Measurements from ENCODE around the gene CHP1. TPM values are rescaled to one million over a fixed set of nuclear protein-coding genes. Genes with fewer than 3 reads are reported as not detected.
"Not testable (repeated sequence)": the region's sequence is repeated elsewhere in the genome, so short reads cannot be mapped to it uniquely, and the experiment has no call there.

CHP1 gene
- total RNA-seq, 2 donors from 2014 or later, result 85.0 to 86.1 TPM

GRCh38 chr15:41235929-41236328 is 4.9 kb downstream of the CHP1 start:
- Histone ChIP-seq H3K4me1 (ENCODE audit: control insufficient read depth, insufficient read depth, low read length) (no peaks in the 10 kb centered on the region), H3K9me3 (ENCODE audit: control insufficient read depth, low read length) (no peaks in the 10 kb centered on the region), H3K4me3 (ENCODE audit: low read length) (no peak overlapping the region), H3K27ac (ENCODE audit: low read depth, low read length) (no peak overlapping the region), H3K36me3 (ENCODE audit: control insufficient read depth, insufficient read depth, low read length) (peaks cover 8% of the 10 kb centered on the region), H3K9ac (ENCODE audit: extremely low read depth, low read length, poor library complexity, severe bottlenecking) (no peak overlapping the region), H3K27me3 (ENCODE audit: control insufficient read depth, insufficient read depth, low read length, poor library complexity, severe bottlenecking) (no peaks in the 10 kb centered on the region)
- DNase-seq, result no peak
- H3K36me3 Mint-ChIP-seq (ENCODE audit: low read depth), result peaks cover 3% of the 10 kb centered on the region
- no peaks in the 10 kb centered on the region for H3K9me3 Mint-ChIP-seq
- H3K4me3 Mint-ChIP-seq, result no peak overlapping the region
- peaks cover 12% of the 10 kb centered on the region for H3K4me1 Mint-ChIP-seq
- TF ChIP-seq, protein P1, sequence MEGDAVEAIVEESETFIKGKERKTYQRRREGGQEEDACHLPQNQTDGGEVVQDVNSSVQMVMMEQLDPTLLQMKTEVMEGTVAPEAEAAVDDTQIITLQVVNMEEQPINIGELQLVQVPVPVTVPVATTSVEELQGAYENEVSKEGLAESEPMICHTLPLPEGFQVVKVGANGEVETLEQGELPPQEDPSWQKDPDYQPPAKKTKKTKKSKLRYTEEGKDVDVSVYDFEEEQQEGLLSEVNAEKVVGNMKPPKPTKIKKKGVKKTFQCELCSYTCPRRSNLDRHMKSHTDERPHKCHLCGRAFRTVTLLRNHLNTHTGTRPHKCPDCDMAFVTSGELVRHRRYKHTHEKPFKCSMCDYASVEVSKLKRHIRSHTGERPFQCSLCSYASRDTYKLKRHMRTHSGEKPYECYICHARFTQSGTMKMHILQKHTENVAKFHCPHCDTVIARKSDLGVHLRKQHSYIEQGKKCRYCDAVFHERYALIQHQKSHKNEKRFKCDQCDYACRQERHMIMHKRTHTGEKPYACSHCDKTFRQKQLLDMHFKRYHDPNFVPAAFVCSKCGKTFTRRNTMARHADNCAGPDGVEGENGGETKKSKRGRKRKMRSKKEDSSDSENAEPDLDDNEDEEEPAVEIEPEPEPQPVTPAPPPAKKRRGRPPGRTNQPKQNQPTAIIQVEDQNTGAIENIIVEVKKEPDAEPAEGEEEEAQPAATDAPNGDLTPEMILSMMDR (conservative IDR thresholded peaks at IDR 0.05), result no peak
- H3K27ac Mint-ChIP-seq, result no peak overlapping the region
- H3K27me3 Mint-ChIP-seq (ENCODE audit: insufficient read depth), result no peaks in the 10 kb centered on the region

DNA sequence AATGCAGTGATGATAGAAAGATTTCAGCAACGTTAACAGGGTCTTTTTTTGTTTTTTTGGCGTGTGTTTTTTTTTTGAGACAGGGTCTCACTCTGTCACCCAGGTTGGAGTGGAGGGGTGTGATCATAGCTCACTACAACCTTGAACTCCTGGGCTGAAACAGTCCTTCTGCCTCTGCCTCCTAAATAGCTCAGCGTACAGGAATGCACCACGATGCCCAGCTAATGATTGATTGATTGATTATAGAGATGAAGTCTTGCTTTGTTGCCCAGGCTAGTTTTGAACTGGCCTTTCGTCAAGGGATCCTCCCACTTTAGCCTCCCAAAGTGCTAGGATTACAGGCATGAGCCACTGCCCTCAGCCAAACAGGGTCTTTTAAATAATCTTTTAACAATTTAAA is 7.0 kb downstream of the CHP1 start:
- H3K4me3 ChIP-seq (ENCODE audit: low read length), result no peak overlapping the region
- WGBS, 2 experiments (ENCODE audit: insufficient coverage in 1 of 2, insufficient read length in 1 of 2), result 86% methylated on average over 3 of the region's 5 CpGs; no CpG with 5 or more reads in 1 of the 2 experiments
- peaks cover 4% of the 10 kb centered on the region for H3K4me1 Mint-ChIP-seq
- H3K9ac ChIP-seq (ENCODE audit: extremely low read depth, low read length, poor library complexity, severe bottlenecking), result no peak overlapping the region
- no peak for DNase-seq
- H3K9me3 Mint-ChIP-seq, result no peaks in the 10 kb centered on the region
- H3K9me3 ChIP-seq (ENCODE audit: control insufficient read depth, low read length), result no peaks in the 10 kb centered on the region
- H3K36me3 ChIP-seq (ENCODE audit: control insufficient read depth, insufficient read depth, low read length), result peaks cover 19% of the 10 kb centered on the region
- H3K27me3 Mint-ChIP-seq (ENCODE audit: insufficient read depth), result no peaks in the 10 kb centered on the region
- H3K4me1 ChIP-seq (ENCODE audit: control insufficient read depth, insufficient read depth, low read length), result no peaks in the 10 kb centered on the region
- no peak overlapping the region for H3K4me3 Mint-ChIP-seq
- no peaks in the 10 kb centered on the region for H3K27me3 ChIP-seq (ENCODE audit: control insufficient read depth, insufficient read depth, low read length, poor library complexity, severe bottlenecking)
- TF ChIP-seq, protein P1 (conservative IDR thresholded peaks at IDR 0.05), result no peak
- H3K36me3 Mint-ChIP-seq (ENCODE audit: low read depth), result peaks cover 14% of the 10 kb centered on the region
- H3K27ac ChIP-seq (ENCODE audit: low read depth, low read length), result no peak overlapping the region
- peak overlapping the region; percentile 56 for H3K27ac Mint-ChIP-seq

DNA sequence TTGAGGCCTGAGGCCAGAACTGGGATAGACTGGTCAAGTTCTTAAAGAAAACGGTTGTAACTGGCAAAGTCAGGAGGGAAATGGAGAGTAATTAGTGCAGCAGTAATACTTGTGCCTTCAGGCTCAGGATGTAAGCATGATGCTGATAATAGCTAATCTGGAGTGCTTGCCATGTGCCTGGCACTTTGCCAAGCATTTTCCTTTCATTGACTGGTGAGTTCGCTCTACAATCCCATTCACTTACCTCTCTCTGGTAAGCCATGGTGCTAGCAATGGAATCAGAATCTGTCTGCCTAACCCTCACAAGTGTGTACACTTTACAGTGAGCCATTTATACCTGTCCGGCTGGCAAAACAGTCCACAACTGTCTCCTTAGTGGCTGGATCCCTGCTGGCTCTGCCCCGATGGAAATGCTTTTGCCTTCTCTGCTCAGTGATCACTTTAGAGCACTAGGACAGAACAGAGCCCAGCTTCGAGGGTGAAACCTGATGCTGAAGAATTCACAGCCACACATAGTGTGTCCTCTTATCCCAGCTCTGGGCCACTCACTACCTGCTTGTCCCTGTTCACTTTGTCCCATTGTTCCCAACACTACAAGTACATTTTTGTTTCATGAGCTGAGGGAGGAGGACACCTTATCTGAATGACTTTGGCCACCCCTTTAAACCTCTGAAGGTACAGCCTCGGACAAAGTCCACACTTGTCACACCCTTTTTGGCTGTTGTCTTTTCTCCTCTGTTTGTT is 10.3 kb downstream of the CHP1 start:
- DNase-seq, result no peak
- no peak overlapping the region for H3K27ac ChIP-seq (ENCODE audit: low read depth, low read length)
- H3K9ac ChIP-seq (ENCODE audit: extremely low read depth, low read length, poor library complexity, severe bottlenecking), result no peak overlapping the region
- TF ChIP-seq, protein P1 (conservative IDR thresholded peaks at IDR 0.05), result no peak
- peak overlapping the region; percentile 16 for H3K27ac Mint-ChIP-seq
- no peaks in the 10 kb centered on the region for H3K4me1 ChIP-seq (ENCODE audit: control insufficient read depth, insufficient read depth, low read length)
- H3K27me3 ChIP-seq (ENCODE audit: control insufficient read depth, insufficient read depth, low read length, poor library complexity, severe bottlenecking), result no peaks in the 10 kb centered on the region
- H3K4me1 Mint-ChIP-seq, result no peaks in the 10 kb centered on the region
- WGBS, 2 experiments (ENCODE audit: insufficient coverage in 1 of 2, insufficient read length in 1 of 2), result 90 to 94% methylated on average over 6 of the region's 6 CpGs
- no peaks in the 10 kb centered on the region for H3K9me3 ChIP-seq (ENCODE audit: control insufficient read depth, low read length)
- H3K36me3 Mint-ChIP-seq (ENCODE audit: low read depth), result peaks cover 39% of the 10 kb centered on the region
- H3K36me3 ChIP-seq (ENCODE audit: control insufficient read depth, insufficient read depth, low read length), result peaks cover 23% of the 10 kb centered on the region
- no peak overlapping the region for H3K4me3 ChIP-seq (ENCODE audit: low read length)
- H3K9me3 Mint-ChIP-seq, result no peaks in the 10 kb centered on the region
- H3K4me3 Mint-ChIP-seq, result no peak overlapping the region
- H3K27me3 Mint-ChIP-seq (ENCODE audit: insufficient read depth), result no peaks in the 10 kb centered on the region

GRCh38 chr15:41250745-41251144 is 19.7 kb downstream of the CHP1 start:
- not testable (repeated sequence) for H3K4me1 Mint-ChIP-seq; H3K27me3 ChIP-seq (ENCODE audit: control insufficient read depth, insufficient read depth, low read length, poor library complexity, severe bottlenecking); DNase-seq; H3K4me3 ChIP-seq (ENCODE audit: low read length); H3K27ac ChIP-seq (ENCODE audit: low read depth, low read length); H3K27me3 Mint-ChIP-seq (ENCODE audit: insufficient read depth); H3K9ac ChIP-seq (ENCODE audit: extremely low read depth, low read length, poor library complexity, severe bottlenecking); H3K9me3 Mint-ChIP-seq; H3K27ac Mint-ChIP-seq; H3K9me3 ChIP-seq (ENCODE audit: control insufficient read depth, low read length); H3K4me3 Mint-ChIP-seq; H3K4me1 ChIP-seq (ENCODE audit: control insufficient read depth, insufficient read depth, low read length)
- WGBS, 2 experiments (ENCODE audit: insufficient coverage in 1 of 2, insufficient read length in 1 of 2), result 83 to 85% methylated on average over 8 of the region's 8 CpGs
- H3K36me3 ChIP-seq (ENCODE audit: control insufficient read depth, insufficient read depth, low read length), result peaks cover 34% of the 10 kb centered on the region
- peaks cover 47% of the 10 kb centered on the region for H3K36me3 Mint-ChIP-seq (ENCODE audit: low read depth)

Measured in endodermal cell (in vitro differentiated cells).